HG02973 (cell line): ENCODE measurements around the gene HHAT.

ENCODE experiments used
- ATAC-seq: cut with Tn5 transposase; IDR thresholded peaks from one replicate; pipeline ENCODE4 v1.9.1; 2021; ENCODE audit warnings: moderate library complexity; ENCODE audit not compliant: unreplicated experiment

HHAT gene

GRCh38 chr1:210663730-210664573, 335.2 kb downstream of the HHAT start:
- ATAC-seq = no peak

- ATAC-seq = no peak
These were observed 341.2 kb downstream of the HHAT start for GRCh38 chr1:210669951-210670350.

GRCh38 chr1:210674151-210674550, 345.4 kb downstream of the HHAT start:
- ATAC-seq = no peak

GRCh38 chr1:210676539-210676938, 347.8 kb downstream of the HHAT start:
- no peak for ATAC-seq

- ATAC-seq = no peak
These were observed 348.8 kb downstream of the HHAT start for GRCh38 chr1:210677533-210677932.

GRCh38 chr1:210678306-210678705, 349.6 kb downstream of the HHAT start:
- no peak for ATAC-seq

GRCh38 chr1:210681158-210681557, 352.5 kb downstream of the HHAT start:
- ATAC-seq = no peak

GRCh38 chr1:210683403-210684047, 354.8 kb downstream of the HHAT start:
- no peak for ATAC-seq

GRCh38 chr1:210684466-210685294, 356.0 kb downstream of the HHAT start:
- peak; percentile 84 for ATAC-seq

- ATAC-seq = peak; percentile 1
These were observed 356.6 kb downstream of the HHAT start for GRCh38 chr1:210685295-210685650.

- ATAC-seq = no peak
These were observed 358.1 kb downstream of the HHAT start for GRCh38 chr1:210686841-210687240.

GRCh38 chr1:210687582-210688279, 359.0 kb downstream of the HHAT start:
- no peak for ATAC-seq

- no peak for ATAC-seq
These were observed 360.0 kb downstream of the HHAT start for GRCh38 chr1:210688512-210689234.

- ATAC-seq = no peak
These were observed 361.1 kb downstream of the HHAT start for GRCh38 chr1:210689826-210690225.

- ATAC-seq = no peak
These were observed 361.5 kb downstream of the HHAT start for GRCh38 chr1:210690236-210690635.

GRCh38 chr1:210691039-210691610, 362.4 kb downstream of the HHAT start:
- no peak for ATAC-seq

GRCh38 chr1:210692796-210693195, 364.1 kb downstream of the HHAT start:
- no peak for ATAC-seq

GRCh38 chr1:210695026-210695425, 366.3 kb downstream of the HHAT start:
- no peak for ATAC-seq

GRCh38 chr1:210696709-210697108, 368.0 kb downstream of the HHAT start:
- ATAC-seq = peak; percentile 98

GRCh38 chr1:210697185-210697584, 368.5 kb downstream of the HHAT start:
- ATAC-seq = no peak
